GM18498 (cell line): ENCODE data around the gene ZSWIM5.
A peak's percentile ranks its signal among the peaks of the same experiment; 100 is the strongest.
"Not testable (repeated sequence)": the region's sequence is repeated elsewhere in the genome, so short reads cannot be mapped to it uniquely, and the experiment has no call there.

Experiments used
- ATAC-seq: cut with Tn5 transposase; IDR thresholded peaks from one replicate; pipeline ENCODE4 v1.9.1; 2021; ENCODE audit warnings: mild to moderate bottlenecking, moderate library complexity; ENCODE audit not compliant: unreplicated experiment

Gene ZSWIM5

DNA sequence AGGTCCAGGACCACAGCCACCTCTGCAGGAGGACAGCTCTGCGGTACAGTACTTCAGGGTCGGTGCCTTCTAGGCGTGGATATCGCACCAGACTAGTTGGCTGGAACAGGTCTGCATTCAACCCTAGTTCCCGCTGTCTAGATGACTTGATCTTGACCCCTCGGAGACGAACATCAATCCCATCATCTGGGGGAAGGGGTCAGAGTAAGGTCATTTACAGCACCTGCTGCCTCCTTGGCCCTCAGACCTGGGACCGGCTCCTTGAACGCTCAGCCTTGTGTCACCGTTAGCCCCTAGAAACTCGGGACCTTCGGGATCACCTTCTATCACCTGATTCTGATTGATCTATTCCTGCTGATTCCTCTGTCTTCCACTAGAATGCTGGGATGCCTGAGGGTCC, 197.9 kb downstream of the ZSWIM5 start:
- no peak for ATAC-seq

DNA sequence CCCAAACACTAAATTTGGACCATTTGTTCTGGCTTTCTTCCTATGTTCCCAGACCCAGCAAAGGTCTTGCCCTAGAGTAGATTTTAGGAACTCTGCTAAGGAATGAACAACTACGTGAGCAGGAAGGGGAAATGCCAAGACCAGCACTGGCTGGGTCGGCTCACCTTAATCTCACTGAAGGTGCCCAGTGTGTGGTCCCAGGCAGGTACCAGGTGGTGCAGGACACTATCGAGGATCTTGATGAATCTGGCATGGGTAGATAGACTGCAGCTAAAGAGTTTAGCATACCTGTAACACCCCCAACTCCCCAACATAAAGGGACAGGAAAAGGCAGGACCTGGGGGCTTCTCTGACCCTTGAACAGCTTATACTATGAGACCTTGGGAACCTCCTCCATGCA, 198.3 kb downstream of the ZSWIM5 start:
- no peak for ATAC-seq

DNA sequence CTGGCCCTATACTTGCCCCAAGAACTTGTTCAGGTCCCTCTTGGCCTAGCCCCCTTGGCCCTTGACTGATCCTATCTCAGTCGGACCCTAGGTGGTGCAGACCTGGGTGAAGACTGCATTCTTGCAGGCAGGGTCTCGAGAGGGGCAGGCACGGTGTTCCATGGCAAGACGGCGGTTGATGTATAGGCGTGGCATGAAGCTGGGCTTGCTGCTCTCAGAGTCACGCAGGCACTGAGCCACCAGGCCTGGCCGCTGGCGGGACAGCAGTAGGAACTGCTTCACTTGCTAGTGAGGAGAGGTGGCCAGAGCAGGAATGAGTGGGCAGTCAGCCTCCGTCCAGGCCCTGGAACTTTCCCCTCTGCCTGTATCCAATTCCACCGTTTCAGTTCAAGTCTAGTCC, 199.1 kb downstream of the ZSWIM5 start:
- no peak for ATAC-seq

DNA sequence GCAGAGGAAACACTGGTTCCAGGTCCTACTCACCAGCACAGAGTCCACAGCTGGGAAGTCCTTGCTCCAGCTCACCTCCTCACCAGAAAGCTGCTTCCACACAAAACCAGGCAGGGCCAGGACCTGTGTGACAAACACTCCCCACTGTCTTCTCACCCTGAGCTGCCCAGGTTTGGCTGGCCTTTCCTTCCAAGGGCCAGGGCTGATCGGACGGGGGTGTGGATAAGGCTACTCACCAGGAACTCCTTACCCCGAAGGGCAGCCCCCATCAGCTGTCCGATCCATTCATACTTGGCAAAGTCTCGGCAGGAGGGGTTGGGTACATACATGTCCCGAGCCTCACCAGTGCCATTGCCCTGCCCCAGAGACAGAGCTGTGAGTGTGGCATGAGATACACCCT, 200.6 kb downstream of the ZSWIM5 start:
- no peak for ATAC-seq

DNA sequence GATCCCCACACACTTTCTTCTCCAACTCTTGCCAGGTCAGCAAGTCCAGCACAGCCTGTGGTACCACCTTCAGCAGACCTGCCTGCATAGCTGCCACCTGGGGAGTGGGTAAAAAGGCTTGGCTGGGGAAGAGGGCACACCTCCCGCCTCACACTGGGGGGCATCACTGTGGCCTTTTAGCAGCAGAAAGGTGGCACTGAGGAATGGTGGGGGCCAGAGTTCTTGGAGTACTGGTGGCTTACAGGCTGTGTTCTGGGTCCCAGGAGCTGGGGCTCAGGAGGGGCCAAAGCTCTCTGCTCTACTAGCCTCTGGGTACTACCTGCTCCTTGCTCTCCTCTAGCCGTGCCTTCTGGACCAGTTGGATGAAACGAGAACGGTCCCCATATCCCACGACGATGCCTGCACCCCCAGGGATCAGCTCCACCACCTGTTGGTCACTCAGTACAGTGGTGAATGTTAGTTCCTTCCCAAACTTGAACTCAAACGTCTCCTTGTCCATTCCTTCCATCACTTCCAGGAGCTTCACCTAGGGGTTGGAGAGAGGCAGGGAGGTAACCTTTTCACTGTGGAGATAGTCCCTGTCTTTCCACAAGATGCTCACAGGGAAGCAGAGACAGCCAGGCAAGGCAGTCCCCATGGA, 202.0 kb downstream of the ZSWIM5 start:
- no peak for ATAC-seq

DNA sequence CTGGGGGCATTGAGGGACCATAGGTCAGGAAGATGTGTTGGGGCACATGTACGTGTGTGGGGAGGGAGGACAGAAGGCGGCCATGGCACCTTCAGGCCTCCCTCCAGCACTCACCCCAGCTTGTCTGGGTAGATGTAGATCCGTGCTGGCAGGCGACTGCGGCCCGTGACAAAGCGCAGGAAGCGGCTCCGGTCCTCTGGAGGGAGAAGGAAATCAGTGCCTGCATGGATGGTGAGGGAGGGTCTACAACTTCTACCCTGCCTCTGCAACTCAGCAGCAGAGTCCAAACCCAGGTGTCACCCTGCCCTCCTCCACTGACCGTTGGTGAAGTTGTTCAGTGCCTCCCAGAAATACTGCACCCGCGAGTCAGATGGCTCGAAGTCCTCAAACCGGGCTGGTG, 202.7 kb downstream of the ZSWIM5 start:
- ATAC-seq, result no peak

DNA sequence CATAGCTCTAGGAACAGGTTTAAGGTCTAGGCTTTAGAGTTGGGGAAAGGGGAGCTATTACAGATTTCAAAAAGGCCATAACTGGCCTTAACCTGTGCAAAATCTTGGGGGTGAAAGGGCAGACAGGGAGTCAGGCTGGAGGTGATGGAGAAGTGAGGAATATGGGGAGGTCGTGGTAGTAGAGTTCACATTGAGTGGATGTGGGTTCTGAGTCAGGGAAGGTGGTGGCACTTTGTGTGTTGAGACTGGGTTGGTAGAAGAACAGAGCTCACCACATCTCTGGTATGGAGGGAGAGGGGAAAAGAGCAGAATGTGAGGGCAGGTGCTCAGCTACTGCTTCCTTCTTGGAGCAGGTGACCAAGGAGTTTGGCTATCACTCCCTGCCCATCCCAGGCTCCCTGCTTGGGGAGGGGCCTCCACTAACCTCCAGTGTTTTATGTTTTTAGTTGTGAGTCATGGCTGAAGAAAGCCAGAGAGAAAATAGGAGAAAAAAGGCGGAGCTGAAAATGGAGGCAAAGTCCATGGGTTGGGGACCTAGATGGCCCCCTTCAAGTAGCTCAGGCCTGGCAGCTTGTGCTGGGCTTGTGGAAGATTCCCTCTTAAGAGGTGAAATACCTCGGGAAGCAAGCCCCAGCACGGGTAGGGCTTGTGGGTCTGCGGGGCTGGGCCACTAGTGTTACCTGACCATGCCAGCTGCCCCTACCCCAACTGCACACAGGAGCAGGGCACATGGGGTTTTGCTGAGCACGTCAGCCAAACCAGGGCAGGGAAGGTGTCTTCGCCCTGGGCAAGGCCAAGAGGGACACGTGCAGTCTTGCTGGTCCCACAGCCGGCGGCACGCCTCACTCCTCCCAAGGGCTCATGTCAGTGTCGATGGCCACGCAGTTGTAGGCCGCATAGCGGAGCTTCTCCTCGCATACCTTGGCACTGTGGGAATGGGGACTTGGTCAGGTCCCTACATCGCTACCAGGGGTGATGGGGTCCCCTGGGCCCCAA, 203.5 kb downstream of the ZSWIM5 start:
- ATAC-seq, result no peak

DNA sequence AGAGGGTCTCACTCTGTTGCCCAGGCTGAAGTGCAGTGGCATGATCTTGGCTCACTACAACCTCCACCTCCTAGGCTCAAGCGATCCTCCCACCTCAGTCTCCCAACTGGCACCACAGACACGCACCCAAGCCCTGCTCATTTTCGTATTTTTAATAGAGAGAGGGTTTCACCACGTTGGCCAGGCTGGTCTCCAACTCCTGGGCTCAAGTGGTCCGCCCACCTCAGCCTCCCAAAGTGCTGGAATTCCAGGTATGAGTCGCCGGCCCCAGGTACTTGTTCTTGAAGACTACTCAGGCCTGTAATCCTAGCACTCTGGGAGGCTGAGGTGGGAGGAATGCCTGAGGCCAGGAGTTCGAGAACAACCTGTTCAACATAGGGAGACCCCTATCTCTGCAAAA, 204.8 kb downstream of the ZSWIM5 start:
- not testable (repeated sequence) for ATAC-seq

DNA sequence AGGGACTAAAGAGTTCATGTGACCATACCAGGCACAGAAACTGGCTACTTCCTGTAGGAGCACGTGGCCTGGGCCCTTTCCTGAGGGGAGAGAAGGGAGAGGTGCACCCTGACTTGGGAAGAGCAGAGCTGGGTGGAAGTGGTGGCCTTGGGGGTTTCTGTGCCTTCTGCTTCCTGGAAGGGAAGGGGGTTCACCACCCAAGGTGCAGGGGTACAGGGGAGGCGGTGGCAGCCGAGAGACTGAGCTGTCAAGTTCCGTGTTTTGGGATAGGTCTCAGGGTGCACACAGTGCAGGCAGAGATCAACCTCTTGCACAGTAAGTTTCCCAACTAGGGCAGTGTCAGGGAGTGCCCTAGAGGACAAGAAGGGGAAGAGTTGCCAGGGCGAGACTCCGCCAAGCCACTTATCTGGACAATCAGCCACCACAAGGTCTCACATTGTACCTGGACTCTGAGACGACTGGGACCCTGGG, 205.4 kb downstream of the ZSWIM5 start:
- ATAC-seq, result no peak

DNA sequence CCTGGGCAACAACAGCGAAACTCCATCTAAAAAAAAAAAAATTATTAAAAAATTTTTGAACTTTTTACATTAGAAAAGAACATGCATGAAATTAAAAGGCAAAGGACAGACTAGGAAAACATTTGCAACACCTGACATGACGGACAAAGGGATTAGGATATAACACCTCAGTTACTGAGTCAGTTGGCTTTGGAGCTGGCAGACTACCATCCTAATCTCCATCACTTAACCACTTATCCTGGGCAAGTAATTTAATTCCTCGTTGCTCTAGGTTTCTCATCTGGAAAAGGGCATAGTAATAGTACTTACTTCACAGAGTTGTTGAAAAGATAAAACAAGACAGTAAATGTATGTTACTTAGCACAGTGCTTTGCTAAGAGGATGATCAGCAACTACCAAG, 207.2 kb downstream of the ZSWIM5 start:
- ATAC-seq, result no peak

DNA sequence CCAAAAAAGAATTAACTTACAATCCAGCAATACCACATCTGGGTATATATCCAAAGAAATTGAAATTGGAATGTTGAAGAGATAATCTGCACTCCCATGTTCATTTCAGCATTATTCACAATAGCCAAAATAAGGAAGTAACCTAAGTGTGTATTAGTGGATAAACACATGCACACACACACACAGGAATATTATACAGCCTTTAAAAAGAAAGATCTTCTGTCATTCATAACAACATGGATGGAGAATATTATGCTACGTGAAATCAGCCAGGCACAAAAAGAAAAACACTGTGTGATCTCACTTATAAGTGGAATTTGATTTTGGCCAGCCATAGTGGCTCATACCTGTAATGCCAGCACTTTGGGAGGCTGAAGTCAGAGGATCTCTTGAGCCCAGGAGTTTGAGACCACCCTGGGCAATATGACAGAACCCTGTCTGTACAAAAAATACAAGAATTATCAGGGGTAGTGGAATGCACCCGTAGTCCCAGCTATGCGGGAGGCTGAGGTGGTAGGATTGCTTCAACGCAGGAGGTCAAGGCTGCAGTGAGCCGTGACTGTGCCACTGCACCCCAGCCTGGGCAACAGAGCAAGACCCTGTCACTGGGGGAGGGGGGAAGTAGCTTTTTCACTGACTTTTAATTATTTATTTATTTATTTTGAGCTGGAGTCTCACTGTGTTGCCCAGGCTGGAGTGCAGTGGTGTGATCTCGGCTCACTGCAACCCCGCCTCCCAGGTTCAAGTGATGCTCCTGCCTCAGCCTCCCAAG, 210.8 kb downstream of the ZSWIM5 start:
- no peak for ATAC-seq

DNA sequence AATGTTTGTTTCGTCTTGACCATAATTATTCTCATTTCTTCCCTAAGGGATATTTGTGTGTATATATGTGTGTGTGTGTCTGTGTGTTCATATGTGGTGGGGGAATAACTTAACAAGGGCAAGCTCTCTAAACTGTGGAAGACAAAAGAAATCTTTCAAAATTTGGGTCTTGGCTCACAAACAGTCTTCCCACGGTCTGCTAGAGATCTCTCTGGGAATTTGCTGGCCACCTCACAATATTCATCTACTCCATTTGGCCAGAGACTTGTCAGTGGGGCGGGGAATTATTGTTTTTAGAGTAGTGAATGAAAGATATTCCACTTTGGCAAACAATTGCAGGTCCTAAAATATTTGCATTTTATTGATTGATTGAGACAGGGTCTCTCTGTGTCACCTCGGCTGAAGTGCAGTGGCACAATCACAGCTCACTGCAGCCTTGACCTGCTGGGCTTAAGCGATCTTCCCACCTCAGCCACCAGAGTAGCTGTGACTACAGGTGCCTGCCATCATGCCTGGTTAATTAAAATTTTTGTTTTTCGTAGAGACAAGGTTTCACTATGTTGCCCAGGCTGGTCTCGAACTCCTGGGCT, 212.0 kb downstream of the ZSWIM5 start:
- ATAC-seq, result no peak

DNA sequence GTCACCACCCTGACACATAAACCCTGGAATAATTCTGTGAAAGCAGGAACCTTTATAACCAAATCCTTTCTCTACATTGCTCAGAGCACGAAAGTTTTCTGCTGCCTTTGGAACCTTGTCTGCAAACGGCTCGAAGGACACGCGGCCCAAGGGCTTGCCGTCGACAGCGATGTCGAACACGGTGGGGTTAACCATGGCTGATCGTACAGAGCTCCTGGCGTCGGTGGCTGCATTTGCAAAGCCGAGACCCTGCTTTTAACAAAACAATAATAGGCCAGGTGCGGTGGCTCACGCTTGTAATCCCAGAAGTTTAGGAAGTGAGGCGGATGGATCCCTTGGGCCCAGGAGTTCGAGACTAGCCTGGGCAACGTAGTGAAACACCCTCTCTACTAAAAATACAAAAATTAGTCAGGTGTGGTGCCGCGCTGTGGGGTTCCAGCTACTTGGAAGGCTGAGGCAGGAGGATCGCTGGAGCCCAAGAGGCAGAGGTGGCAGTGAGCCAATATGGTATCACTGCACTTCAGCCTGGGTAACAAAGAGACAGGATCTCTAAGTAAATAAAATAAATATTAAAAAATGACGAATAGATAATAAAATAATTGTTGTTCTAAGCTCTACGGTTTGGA, 217.8 kb downstream of the ZSWIM5 start:
- ATAC-seq, result no peak

DNA sequence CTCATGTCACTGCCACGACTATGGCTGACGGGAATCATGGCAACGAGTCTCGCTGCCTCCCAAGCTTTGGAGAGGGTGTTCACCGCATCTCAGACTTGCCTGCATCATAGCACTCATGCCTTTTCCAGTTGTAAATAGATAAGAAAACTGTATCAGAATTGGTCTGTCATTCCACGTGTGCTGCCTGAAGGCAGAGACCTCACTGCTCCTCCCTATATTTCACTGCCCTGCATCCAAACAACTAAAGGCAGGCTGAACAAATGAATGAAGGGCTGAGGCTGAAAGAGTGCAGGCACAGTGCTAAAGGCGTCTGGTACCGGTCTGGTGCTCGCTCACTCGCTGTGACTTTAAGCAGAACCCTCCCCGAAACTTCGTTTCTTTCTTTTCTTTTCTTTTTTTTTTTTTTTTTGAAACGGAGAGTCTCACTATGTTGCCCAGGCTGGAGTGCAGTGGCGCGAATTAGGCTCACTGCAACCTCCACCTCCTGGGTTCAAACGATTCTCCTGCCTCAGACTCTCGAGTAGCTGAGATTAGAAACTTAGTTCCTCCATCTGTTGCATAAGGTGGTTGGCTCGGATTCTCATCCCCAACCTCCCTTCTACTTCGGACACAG, 220.6 kb downstream of the ZSWIM5 start:
- ATAC-seq, result peak; percentile 10

DNA sequence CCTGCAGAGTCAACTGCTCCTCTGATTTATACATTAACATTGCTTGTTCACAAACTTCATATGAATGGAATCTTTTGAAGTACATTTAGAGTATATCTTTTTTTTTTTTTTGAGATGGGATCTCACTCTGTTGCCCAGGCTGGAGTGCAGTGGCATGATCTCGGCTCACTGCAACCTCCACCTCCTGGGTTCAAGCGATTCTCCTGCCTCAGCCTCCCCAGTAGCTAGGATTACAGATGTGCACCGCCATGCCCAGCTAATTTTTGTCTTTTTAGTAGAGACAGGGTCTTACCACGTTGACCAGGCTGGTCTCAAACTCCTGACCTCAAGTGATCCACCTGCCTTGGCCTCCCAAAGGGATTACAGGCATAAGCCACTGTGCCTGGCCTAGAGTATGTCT, 229.0 kb downstream of the ZSWIM5 start:
- ATAC-seq, result not testable (repeated sequence)

DNA sequence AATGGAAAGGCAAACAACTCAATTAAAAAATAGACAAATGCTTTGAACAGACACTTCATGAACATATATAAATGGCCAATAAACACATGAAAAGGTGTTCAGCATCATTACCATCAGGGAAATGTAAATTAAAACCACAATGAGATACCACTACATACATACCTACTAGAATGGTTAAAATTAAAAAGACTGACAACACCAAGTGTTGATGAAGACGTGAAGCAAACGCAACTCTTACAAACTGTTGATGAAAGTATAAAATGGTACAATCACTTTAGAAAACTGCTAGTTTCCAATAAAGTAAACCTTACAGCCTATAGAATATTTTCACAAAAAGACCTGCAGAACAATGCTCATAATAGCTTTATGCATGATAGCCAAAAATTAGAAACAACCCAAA, 230.2 kb downstream of the ZSWIM5 start:
- no peak for ATAC-seq

DNA sequence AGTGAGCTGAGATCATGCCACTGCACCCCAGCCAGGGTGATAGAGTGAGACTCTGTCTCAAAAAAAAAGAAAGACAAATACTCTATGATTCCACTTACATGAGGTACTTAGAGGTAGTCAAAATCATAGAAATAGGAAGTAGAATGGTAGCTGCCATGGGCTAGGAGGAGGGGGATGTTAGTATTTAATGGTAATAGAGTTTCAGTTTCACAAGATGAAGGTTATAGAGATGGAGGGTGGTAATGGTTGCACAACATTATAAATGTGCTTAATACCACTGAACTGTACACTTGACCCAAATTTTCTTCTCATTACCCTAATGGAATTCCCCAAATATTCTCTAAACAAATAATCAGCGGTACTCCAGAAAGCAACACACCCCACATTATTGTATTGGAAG, 232.8 kb downstream of the ZSWIM5 start:
- no peak for ATAC-seq

DNA sequence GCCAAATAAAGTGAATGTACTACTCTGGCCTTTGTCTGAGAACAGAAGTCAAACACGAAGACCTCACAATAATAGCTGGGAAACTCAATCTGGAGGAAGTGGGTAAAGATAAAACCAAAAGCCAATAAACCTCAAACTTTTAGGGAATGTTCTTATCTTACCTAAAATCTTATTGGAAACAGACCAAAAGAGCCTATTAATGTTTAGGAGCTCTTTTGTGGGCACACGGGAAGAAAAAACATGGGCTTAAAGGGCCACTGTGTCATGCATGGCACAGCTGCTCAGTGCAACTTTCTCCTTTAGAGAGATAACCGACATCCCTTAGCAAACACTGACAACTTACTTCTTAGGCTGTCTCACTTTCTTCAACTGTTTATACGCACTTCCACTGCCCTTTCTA, 236.1 kb downstream of the ZSWIM5 start:
- no peak for ATAC-seq
